Large intestine (tissue), 3 donors: ENCODE data around the gene SCN1A. TPM values are rescaled to one million over a fixed set of nuclear protein-coding genes. Genes with fewer than 3 reads are reported as not detected.

Source experiments
- DNase-seq, 2 donors: peaks; one replicate each; pipeline versions ENCODE4 v3.0.0 to v3.0.0-alpha.2; 2013
- H3K27ac ChIP-seq: one replicate; pipeline ENCODE4 v1.5.1; 2013; ENCODE audit warnings: low read length
- H3K27me3 ChIP-seq: 2 replicates; pipeline ENCODE4 v1.6.1; 2013; ENCODE audit warnings: low read length; ENCODE audit not compliant: control insufficient read depth, insufficient read depth
- H3K36me3 ChIP-seq: 2 replicates; pipeline ENCODE4 v1.6.1; 2013; ENCODE audit warnings: low read length; ENCODE audit not compliant: control insufficient read depth, insufficient read depth
- H3K4me1 ChIP-seq: one replicate; pipeline ENCODE4 v1.6.1; 2013; ENCODE audit warnings: low read length; ENCODE audit not compliant: control insufficient read depth, insufficient read depth
- H3K4me3 ChIP-seq: one replicate; pipeline ENCODE4 v1.5.1; 2013; ENCODE audit warnings: low read length
- H3K9me3 ChIP-seq: one replicate; pipeline ENCODE4 v1.6.1; 2013; ENCODE audit warnings: mild to moderate bottlenecking, low read depth, low read length, moderate library complexity; ENCODE audit not compliant: control insufficient read depth
- WGBS: methylation state at CpG from one replicate; pipeline ENCODE4 v1.1.5; 2013; ENCODE audit warnings: low lambda C conversion rate; ENCODE audit not compliant: insufficient coverage; 5-methylcytosine and 5-hydroxymethylcytosine counted together
- polyA plus RNA-seq: library from polyadenylated mRNA; unstranded; fragments of 120-200 nt; gene quantifications from one replicate; pipeline ENCODE4 v1.2.1, GENCODE V29; 2013

The SCN1A gene
- polyA plus RNA-seq, 1 donor, result 0.21 TPM

DNA sequence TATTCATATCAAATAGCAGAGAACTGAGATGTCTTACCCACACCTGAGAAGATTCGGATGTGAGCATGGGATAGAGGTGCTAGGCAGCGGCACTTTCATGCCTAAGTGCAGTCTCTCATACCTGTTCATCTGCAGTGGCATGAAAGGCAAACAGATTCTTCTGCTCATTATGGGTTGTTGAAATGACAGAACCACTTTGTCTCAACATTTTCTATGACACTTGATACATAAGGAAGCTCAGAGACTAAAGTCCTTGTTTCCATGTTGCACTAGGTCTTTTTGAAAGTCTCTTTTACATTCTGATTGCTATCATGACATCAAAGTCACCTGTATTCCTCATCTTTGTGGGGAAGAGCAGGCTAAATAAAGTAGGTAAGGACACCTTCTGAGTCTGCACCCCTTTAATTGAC is 8.0 kb upstream of the SCN1A start:
- Histone ChIP-seq H3K27me3 (no peaks in the 10 kb centered on the region), H3K36me3 (no peaks in the 10 kb centered on the region), H3K9me3 (no peaks in the 10 kb centered on the region), H3K27ac (no peak overlapping the region), H3K4me1 (no peaks in the 10 kb centered on the region), H3K4me3 (no peak overlapping the region)
- no peak for DNase-seq
- no CpG with 5 or more reads among the region's 2 CpGs for WGBS

DNA sequence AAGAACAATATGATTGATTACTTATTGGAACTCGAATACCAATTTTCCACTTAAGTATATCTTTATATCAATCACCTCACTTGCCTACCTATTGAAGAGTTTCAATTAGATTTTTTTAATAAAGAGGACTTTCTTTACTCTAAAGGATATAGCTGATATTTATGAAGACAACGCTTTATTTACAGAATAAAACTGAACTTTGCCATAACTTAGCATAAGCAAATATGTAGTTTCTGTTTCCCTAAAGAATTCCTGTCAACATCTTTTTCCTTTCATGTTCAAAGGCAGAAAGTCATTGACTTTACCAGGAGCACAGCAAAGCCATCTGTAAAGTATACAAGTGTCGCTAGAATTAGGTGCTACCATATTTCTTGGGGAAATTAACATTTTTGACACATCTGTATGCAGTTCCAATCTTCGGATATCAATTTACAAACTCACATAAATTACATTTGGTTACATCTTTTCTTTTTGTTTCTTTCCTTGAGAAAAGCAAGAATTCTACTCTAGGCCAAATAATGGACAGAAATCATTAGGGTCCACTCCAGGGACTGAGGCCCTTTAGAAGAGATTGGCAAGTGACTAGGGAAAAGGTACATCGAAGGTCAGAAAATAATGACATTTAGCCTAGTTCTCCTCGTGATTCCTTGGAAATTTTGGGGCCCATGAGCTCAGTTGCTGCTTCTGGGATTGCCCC is 7.5 kb upstream of the SCN1A start:
- no peak overlapping the region for H3K27ac ChIP-seq
- no peaks in the 10 kb centered on the region for H3K36me3 ChIP-seq
- no peaks in the 10 kb centered on the region for H3K9me3 ChIP-seq
- no peak for DNase-seq
- H3K27me3 ChIP-seq, result no peaks in the 10 kb centered on the region
- H3K4me1 ChIP-seq, result no peaks in the 10 kb centered on the region
- 85% methylated on average over 4 of the region's 6 CpGs for WGBS
- no peak overlapping the region for H3K4me3 ChIP-seq

DNA sequence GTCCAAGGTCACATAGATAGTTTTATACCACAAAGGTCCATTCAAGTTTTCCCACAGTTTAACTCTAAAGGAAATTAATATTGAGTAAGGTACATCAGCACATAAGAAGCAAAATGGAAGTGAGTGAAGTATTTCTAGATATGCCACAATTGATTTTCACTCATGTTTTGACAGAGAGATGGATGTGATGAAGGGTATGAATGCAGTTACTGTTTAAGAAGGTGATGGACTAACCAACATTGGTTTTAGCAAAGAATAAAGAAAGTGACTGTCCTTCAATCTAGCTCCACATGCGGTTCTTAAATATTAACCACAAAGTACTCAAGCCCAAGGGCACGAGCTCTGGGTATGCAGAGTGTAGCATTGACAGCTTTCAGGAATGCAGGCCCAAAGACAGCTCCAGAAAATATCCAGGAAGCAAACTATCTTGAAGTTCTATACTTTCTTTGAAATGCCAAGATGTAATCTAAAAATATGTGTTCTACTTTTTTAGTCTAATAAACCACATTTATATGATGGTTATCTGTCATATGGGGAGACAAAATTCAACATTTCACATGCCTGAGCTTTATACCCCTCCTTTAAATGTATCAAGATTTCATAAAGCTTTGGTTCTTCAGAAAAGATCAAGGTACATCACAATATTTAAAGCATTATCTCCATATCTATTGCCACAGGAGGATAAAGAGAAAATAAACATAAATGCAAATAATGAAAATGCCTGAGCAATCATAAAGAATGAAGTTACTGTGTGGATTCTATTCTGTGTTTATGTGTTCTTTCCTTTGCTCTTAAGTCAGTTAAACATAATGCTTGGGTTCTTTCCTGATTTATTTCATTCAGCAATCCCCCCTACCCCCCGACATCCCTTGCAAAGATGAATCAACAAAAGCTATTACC is 6.7 kb upstream of the SCN1A start:
- Histone ChIP-seq H3K27me3 (no peaks in the 10 kb centered on the region), H3K36me3 (no peaks in the 10 kb centered on the region), H3K4me3 (no peak overlapping the region), H3K4me1 (no peaks in the 10 kb centered on the region), H3K27ac (no peak overlapping the region), H3K9me3 (no peaks in the 10 kb centered on the region)
- no CpG with 5 or more reads among the region's 3 CpGs for WGBS
- DNase-seq, result peak in 1 of 2 donors; percentile 11

DNA sequence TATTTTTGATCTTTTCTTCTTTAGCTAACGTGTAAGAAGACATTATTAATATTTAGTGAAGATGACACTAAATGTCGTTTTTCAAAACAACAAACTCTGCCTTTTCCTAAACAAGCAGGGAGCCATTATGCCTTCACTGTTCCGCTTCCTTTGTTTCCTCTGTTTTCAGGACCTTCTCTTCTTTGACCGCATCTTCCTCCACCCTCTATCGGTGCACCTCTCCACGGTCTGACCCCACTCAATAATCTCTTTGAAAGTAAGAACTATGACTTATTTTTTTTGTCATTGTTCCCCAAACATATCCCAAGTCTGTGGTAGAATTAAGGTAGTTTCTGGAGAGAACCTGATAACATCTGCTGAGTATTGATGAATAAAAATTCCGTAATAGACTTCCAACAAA is 5.8 kb upstream of the SCN1A start:
- Histone ChIP-seq H3K4me3 (no peak overlapping the region), H3K36me3 (no peaks in the 10 kb centered on the region), H3K27ac (no peak overlapping the region), H3K9me3 (no peaks in the 10 kb centered on the region), H3K27me3 (no peaks in the 10 kb centered on the region), H3K4me1 (no peaks in the 10 kb centered on the region)
- DNase-seq, result no peak
- 96% methylated on average over 5 of the region's 7 CpGs for WGBS

DNA sequence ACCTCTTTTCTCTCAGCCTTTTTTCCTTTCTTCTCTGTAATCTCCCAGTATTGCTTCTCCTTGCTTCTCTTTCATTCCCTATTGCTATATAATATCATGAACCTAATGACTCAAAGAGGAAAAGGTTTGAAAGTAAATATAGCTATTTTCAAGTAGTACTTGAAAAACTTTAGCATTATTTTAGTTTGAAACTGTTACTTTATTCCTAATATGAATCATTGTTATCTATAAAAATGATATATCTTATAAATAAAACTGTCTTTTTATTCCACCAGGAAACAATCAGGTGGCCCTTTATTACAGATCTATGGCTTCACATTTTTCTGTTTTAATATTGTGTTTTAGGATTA is 311 bp upstream of the SCN1A start:
- no peaks in the 10 kb centered on the region for H3K9me3 ChIP-seq
- DNase-seq, result no peak
- no peaks in the 10 kb centered on the region for H3K4me1 ChIP-seq
- no peak overlapping the region for H3K27ac ChIP-seq
- no peaks in the 10 kb centered on the region for H3K36me3 ChIP-seq
- H3K4me3 ChIP-seq, result no peak overlapping the region
- peaks cover 3% of the 10 kb centered on the region for H3K27me3 ChIP-seq

DNA sequence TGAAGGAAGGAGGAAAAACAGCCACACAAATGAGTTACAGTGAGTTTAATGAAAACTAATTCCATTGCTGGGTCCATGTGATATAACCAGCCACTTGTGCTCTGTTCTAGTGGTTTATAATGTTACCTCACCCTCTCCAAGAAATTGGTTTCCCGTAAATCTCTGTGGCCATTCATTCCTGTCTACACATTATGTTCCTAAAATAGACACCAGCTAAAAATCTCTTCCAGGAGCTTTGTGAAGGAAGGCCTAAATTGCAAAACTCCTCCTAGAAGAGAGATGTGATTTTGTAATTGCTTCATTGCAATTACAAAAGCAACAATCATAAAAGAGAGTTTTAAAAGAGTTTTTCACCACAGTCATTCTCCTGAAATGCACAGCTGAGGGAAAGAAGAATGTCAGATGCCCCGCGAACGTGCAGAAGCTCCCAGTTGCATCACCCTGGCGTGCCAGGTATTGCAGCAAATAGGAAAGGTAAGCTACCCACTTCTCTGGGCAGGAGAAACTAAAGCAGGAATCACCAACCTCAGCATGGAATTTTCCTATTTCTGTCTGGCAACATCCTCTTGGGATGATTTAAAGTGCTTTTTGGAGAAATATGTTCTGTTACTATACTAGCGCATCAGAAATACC is 1.7 kb downstream of the SCN1A start:
- no peak overlapping the region for H3K4me3 ChIP-seq
- no peaks in the 10 kb centered on the region for H3K9me3 ChIP-seq
- H3K4me1 ChIP-seq, result no peaks in the 10 kb centered on the region
- H3K27ac ChIP-seq, result no peak overlapping the region
- no peaks in the 10 kb centered on the region for H3K36me3 ChIP-seq
- WGBS, result no CpG with 5 or more reads among the region's 6 CpGs
- H3K27me3 ChIP-seq, result peaks cover 3% of the 10 kb centered on the region
- DNase-seq, result no peak

- H3K36me3 ChIP-seq, result no peaks in the 10 kb centered on the region
- H3K9me3 ChIP-seq, result no peaks in the 10 kb centered on the region
- no peak for DNase-seq
- peaks cover 3% of the 10 kb centered on the region for H3K27me3 ChIP-seq
- H3K4me1 ChIP-seq, result no peaks in the 10 kb centered on the region
- no CpG with 5 or more reads among the region's 2 CpGs for WGBS
- H3K4me3 ChIP-seq, result no peak overlapping the region
- H3K27ac ChIP-seq, result no peak overlapping the region
Observed at GRCh38 chr2:166125557-166125956, 2.3 kb downstream of the SCN1A start.

- DNase-seq, result no peak
- Histone ChIP-seq H3K27me3 (no peaks in the 10 kb centered on the region), H3K9me3 (no peaks in the 10 kb centered on the region), H3K4me3 (no peak overlapping the region), H3K4me1 (no peaks in the 10 kb centered on the region), H3K27ac (no peak overlapping the region), H3K36me3 (no peaks in the 10 kb centered on the region)
- WGBS, result no CpG with 5 or more reads among the region's 4 CpGs
Observed at GRCh38 chr2:166118180-166118579, 9.6 kb downstream of the SCN1A start.

GRCh38 chr2:166117491-166117890 is 10.3 kb downstream of the SCN1A start:
- Histone ChIP-seq H3K4me1 (no peaks in the 10 kb centered on the region), H3K4me3 (no peak overlapping the region), H3K9me3 (no peaks in the 10 kb centered on the region), H3K27me3 (no peaks in the 10 kb centered on the region), H3K27ac (no peak overlapping the region), H3K36me3 (no peaks in the 10 kb centered on the region)
- no peak for DNase-seq
- WGBS, result 80% methylated on average over 2 of the region's 6 CpGs

GRCh38 chr2:166115589-166115988 is 12.2 kb downstream of the SCN1A start:
- no peak overlapping the region for H3K4me3 ChIP-seq
- DNase-seq, result no peak
- H3K4me1 ChIP-seq, result no peaks in the 10 kb centered on the region
- no peak overlapping the region for H3K27ac ChIP-seq
- WGBS, result 90% methylated on average over 2 of the region's 4 CpGs
- H3K9me3 ChIP-seq, result no peaks in the 10 kb centered on the region
- H3K36me3 ChIP-seq, result no peaks in the 10 kb centered on the region
- H3K27me3 ChIP-seq, result no peaks in the 10 kb centered on the region
